Common myeloid progenitor, CD34-positive (primary cell): ENCODE data around the gene VTI1A.

Experiments
- CTCF ChIA-PET: fragments of 350-600 bp; sonication (Branson Sonifier 250); formaldehyde crosslinking; loops from one replicate; lab custom pipeline; 2021; ENCODE audit warnings: antibody characterized with exemption; lab: Charles Lee
- POLR2A ChIA-PET: fragments of 350-600 bp; sonication (Branson Sonifier 250); formaldehyde crosslinking; loops from one replicate; lab custom pipeline; 2021; ENCODE audit warnings: antibody characterized with exemption; lab: Charles Lee
- DNase-seq, 3 donors: peaks; one replicate each; pipeline versions ENCODE4 v3.0.0 to v3.0.0-alpha.2; 2013
- H3K27ac ChIP-seq, 2 experiments: 1 replicate in 1 of 2; 2 replicates in 1 of 2; pipeline ENCODE4 v1.7.0; 2013; ENCODE audit warnings: inconsistent platforms in 2 of 2, low read length in 2 of 2, mild to moderate bottlenecking in 2 of 2, low read depth in 1 of 2, moderate library complexity in 1 of 2; ENCODE audit not compliant: severe bottlenecking in 2 of 2, insufficient read depth in 1 of 2, poor library complexity in 1 of 2
- H3K27me3 ChIP-seq, 5 experiments: replicated peaks in 2 of 5; 1 replicate in 3 of 5; 2 replicates in 2 of 5; pipeline versions ENCODE4 v1.6.1 to v1.7.0; 2013; ENCODE audit warnings: low read length in 4 of 5, mild to moderate bottlenecking in 2 of 5, moderate library complexity in 2 of 5, inconsistent platforms in 1 of 5; ENCODE audit not compliant: insufficient read depth in 5 of 5, control insufficient read depth in 4 of 5
- H3K36me3 ChIP-seq, 4 experiments: 1 replicate in 2 of 4; 2 replicates in 2 of 4; pipeline versions ENCODE4 v1.6.1 to v1.7.0; 2013; ENCODE audit warnings: low read length in 3 of 4, control low read depth in 1 of 4, mild to moderate bottlenecking in 1 of 4; ENCODE audit not compliant: control insufficient read depth in 4 of 4, insufficient read depth in 4 of 4
- H3K4me1 ChIP-seq, 4 experiments: 1 replicate in 3 of 4; 2 replicates in 1 of 4; pipeline versions ENCODE4 v1.6.1 to v1.7.1; 2013; ENCODE audit warnings: low read length in 3 of 4, mild to moderate bottlenecking in 3 of 4, control low read depth in 1 of 4, inconsistent platforms in 1 of 4, moderate library complexity in 1 of 4; ENCODE audit not compliant: control insufficient read depth in 4 of 4, insufficient read depth in 4 of 4; ENCODE audit errors: control extremely low read depth in 1 of 4
- H3K4me3 ChIP-seq, 7 experiments: 1 replicate in 4 of 7; 2 replicates in 3 of 7; pipeline versions ENCODE4 v1.5.1 to v1.7.0; 2013; ENCODE audit warnings: mild to moderate bottlenecking in 7 of 7, low read length in 6 of 7, moderate library complexity in 6 of 7, inconsistent platforms in 2 of 7, low read depth in 2 of 7, control low read depth in 1 of 7; ENCODE audit not compliant: insufficient read depth in 4 of 7, control insufficient read depth in 1 of 7; ENCODE audit errors: extremely low read depth in 1 of 7
- H3K9me3 ChIP-seq, 5 experiments: 1 replicate in 4 of 5; 2 replicates in 1 of 5; pipeline versions ENCODE4 v1.6.1 to v1.7.1; 2013; ENCODE audit warnings: low read length in 4 of 5, mild to moderate bottlenecking in 2 of 5, inconsistent platforms in 1 of 5, low read depth in 1 of 5, moderate library complexity in 1 of 5; ENCODE audit not compliant: control insufficient read depth in 4 of 5, insufficient read depth in 2 of 5; ENCODE audit errors: control extremely low read depth in 1 of 5
- WGBS: methylation state at CpG from one replicate; pipeline ENCODE4 v1.1.5; 2013; ENCODE audit not compliant: insufficient coverage; 5-methylcytosine and 5-hydroxymethylcytosine counted together

VTI1A gene

DNA sequence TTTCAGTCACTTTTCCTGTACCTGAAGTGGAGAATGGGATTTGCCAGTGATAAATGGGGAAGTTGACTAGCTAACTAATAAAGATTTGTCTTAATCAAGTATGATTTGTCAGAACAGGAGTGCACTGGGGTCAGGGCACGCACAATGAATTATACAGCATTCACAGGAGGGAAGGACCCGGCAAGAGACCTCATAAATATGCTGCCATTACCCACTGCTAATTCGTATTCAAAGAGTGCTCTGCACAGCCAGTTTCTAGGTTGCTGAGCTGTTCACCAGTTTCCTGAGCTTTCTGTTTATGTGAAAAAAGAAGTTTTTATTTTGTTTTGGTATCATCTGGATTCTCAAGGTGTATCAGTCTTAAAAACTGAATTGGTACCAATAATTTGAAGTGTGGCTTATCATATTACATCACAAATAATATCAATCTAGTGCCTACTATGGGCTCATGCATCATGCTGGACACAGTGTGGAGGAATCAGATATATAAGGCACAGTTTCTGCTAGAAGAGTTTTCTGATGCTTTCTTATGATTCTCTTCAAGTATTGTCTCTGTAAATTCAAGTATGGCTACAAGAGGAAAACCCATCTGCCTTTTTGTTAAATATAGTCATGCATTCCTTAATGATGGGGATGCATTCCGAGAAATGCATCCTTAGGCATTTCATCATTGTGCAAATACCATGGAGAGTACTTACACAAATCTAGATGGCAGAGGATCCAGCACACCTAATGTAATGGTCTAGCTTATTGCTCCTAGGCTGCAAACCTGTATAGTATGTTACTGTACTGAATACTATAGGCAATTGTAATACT, 202.2 kb downstream of the VTI1A start:
- Histone ChIP-seq H3K36me3 (peaks cover 0 to 3% (median 0%) of the 10 kb centered on the region in 4 experiments), H3K27ac (no peak overlapping the region), H3K4me3 (no peak overlapping the region), H3K4me1 (no peaks in the 10 kb centered on the region), H3K27me3 (no peaks in the 10 kb centered on the region), H3K9me3 (no peaks in the 10 kb centered on the region)
- WGBS = 52% methylated on average over 2 of the region's 4 CpGs
- DNase-seq = no peak
- ChIA-PET CTCF (interaction anchor here (0.7 kb wide), 1 partner anchor 38 kb away, joined by 3 read pairs; no protein-coding TSS in a partner anchor), POLR2A (no interaction called here)

DNA sequence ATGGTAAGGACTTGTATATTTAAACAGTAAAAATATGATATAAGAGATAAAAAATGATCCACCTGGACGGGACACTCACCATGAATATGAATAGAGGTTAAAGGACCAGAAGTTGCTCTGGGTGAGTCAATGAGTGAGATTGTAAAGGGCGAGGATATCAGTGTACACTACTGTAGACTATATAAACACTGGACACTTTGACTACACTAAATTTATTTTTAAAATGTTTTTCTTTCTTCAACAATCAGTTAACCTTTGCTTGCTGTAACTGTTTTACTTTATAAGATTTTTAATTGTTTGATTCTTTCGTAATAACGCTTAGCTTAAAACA, 202.8 kb downstream of the VTI1A start:
- Histone ChIP-seq H3K36me3 (peaks cover 0 to 3% (median 0%) of the 10 kb centered on the region in 4 experiments), H3K9me3 (no peaks in the 10 kb centered on the region), H3K4me1 (no peaks in the 10 kb centered on the region), H3K4me3 (no peak overlapping the region), H3K27me3 (no peaks in the 10 kb centered on the region), H3K27ac (no peak overlapping the region)
- no CpG with 5 or more reads among the region's 4 CpGs for WGBS
- POLR2A ChIA-PET = no interaction called here
- CTCF ChIA-PET = no interaction called here
- DNase-seq = no peak

DNA sequence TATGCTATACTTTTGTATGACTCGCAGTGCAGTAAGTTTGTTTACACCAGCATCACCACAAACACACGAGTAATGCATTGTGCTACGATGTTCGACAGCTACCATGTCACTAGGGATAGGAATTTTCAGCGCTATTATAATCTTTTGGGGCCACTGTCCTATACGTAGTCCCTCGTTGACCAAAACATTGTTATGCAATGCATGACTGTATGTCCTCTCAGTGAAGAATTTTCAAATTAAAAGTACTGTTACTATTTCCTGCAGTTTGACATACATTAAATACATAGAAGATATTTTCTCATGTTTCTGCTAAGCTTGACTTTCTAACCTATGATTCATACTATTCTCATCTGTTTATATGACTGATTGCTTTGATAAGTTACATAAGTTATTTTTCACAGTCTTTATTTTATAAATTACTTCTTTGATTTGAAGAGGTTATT, 203.6 kb downstream of the VTI1A start:
- no peaks in the 10 kb centered on the region for H3K9me3 ChIP-seq
- no peak overlapping the region for H3K27ac ChIP-seq
- 96% methylated on average over 7 of the region's 7 CpGs for WGBS
- H3K27me3 ChIP-seq = no peaks in the 10 kb centered on the region
- H3K36me3 ChIP-seq = peaks cover 0 to 3% (median 0%) of the 10 kb centered on the region in 4 experiments
- ChIA-PET CTCF (no interaction called here), POLR2A (no interaction called here)
- H3K4me3 ChIP-seq = no peak overlapping the region
- H3K4me1 ChIP-seq = no peaks in the 10 kb centered on the region
- no peak for DNase-seq

DNA sequence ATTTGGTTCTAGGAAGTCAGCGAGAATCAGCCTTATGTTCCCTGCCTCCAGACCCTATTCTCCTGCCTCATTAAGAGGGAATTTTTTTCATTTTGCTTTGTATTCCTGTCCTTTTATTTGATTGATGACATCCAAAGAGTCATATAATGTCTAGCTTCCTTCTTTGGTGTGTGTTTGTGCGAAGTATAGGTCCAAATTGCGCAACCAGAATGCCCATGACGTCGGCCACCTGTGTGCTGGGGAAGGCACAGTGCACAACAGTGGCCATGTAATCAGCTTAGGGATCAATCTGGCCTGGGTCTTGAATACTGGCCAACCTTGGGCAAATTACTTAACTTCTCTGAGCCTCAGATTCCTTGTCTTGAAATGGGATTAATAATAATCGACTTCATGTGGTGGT, 206.2 kb downstream of the VTI1A start:
- WGBS = 90% methylated on average over 2 of the region's 6 CpGs
- H3K4me1 ChIP-seq = no peaks in the 10 kb centered on the region
- no peaks in the 10 kb centered on the region for H3K9me3 ChIP-seq
- no peaks in the 10 kb centered on the region for H3K27me3 ChIP-seq
- peaks cover 0 to 3% (median 0%) of the 10 kb centered on the region in 4 experiments for H3K36me3 ChIP-seq
- H3K27ac ChIP-seq = no peak overlapping the region
- CTCF ChIA-PET = no interaction called here
- DNase-seq = no peak
- POLR2A ChIA-PET = interaction anchor here (0.6 kb wide), 1 partner anchor 182 kb away, joined by 3 read pairs; no protein-coding TSS in a partner anchor
- no peak overlapping the region for H3K4me3 ChIP-seq

DNA sequence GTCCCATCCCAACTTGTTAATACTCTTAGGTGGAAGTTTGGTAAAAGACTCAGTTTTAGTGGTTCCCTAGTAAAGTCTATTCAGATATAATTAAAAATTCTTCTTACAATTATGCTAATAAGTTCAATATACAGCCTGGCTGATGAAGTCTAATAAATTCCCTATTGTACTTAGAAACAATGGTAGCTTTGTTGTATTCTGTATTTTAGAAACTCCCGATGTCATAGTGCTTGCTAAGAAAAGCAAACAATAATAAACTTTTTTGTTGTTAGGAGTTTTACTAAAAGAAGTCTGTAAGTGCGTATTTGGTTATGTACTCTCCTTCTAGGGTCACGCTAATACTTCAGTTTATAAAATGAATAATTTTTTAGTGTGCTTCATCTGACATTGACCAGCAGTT, 206.8 kb downstream of the VTI1A start:
- CTCF ChIA-PET = no interaction called here

DNA sequence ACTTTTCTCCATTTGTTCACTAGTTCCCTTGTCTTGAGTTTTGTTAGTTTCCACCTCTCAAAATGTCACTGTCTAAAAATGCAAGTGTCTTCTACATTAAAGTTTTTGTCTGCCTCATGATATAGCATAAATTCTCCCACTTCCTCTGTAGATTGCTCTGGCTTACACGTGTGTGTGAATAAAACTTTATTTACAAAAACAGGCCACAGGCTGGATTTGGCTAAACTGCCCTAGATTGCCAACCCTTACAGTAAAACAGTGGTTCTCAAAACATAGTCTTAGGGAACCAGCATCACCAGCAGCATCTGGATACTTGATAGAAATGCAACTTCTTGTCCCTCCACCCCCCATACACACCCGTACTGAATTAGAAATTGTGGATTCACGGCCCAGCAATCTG, 207.8 kb downstream of the VTI1A start:
- ChIA-PET POLR2A (no interaction called here), CTCF (no interaction called here)

More for the DNA sequence above, 206.8 kb downstream of the VTI1A start:
- Histone ChIP-seq H3K27me3 (no peaks in the 10 kb centered on the region), H3K9me3 (no peaks in the 10 kb centered on the region), H3K4me1 (no peaks in the 10 kb centered on the region), H3K27ac (no peak overlapping the region), H3K36me3 (peaks cover 0 to 3% (median 0%) of the 10 kb centered on the region in 4 experiments), H3K4me3 (no peak overlapping the region)
- DNase-seq = no peak
- WGBS = no CpG with 5 or more reads among the region's 3 CpGs
- POLR2A ChIA-PET = interaction anchor here (0.6 kb wide), 1 partner anchor 183 kb away, joined by 3 read pairs; no protein-coding TSS in a partner anchor

DNA sequence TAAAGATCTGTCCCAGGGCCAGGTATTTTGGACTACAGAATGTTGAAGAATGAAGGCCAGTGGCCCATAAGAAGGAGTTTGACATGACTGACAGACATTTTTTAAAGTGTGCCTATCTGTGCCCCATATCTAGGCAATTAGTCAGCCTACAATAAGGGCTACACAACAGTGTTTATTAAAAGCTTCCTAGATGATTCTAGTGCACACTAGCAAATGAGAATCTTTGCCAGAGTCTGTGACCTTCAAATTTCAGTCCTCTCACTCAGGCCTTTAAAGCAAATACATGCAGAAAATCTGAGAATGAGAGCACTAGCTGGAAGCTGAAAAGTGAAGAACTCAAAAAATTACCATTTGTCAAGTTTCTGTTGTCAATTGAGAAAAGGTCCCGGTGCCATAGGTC, 208.7 kb downstream of the VTI1A start:
- no peak overlapping the region for H3K27ac ChIP-seq
- H3K9me3 ChIP-seq = no peaks in the 10 kb centered on the region
- ChIA-PET POLR2A (interaction anchor here (0.7 kb wide), 1 partner anchor 439 kb away, joined by 4 read pairs; no protein-coding TSS in a partner anchor), CTCF (no interaction called here)
- 100% methylated on average over 1 of the region's 1 CpG for WGBS
- no peak overlapping the region for H3K4me3 ChIP-seq
- H3K4me1 ChIP-seq = no peaks in the 10 kb centered on the region
- no peak for DNase-seq
- H3K27me3 ChIP-seq = no peaks in the 10 kb centered on the region
- H3K36me3 ChIP-seq = peaks cover 0 to 3% (median 0%) of the 10 kb centered on the region in 4 experiments

More for the DNA sequence above, 207.8 kb downstream of the VTI1A start:
- DNase-seq = no peak
- peaks cover 0 to 3% (median 0%) of the 10 kb centered on the region in 4 experiments for H3K36me3 ChIP-seq
- no peaks in the 10 kb centered on the region for H3K9me3 ChIP-seq
- H3K27ac ChIP-seq = no peak overlapping the region
- no peaks in the 10 kb centered on the region for H3K27me3 ChIP-seq
- 67% methylated on average over 1 of the region's 3 CpGs for WGBS
- H3K4me3 ChIP-seq = no peak overlapping the region
- no peaks in the 10 kb centered on the region for H3K4me1 ChIP-seq
